IPS-15b (cell line): ENCODE measurements around the gene NOS1.
"Not testable (repeated sequence)": the region's sequence is repeated elsewhere in the genome, so short reads cannot be mapped to it uniquely, and the experiment has no call there.

ENCODE experiments used
- H3K27me3 ChIP-seq: one replicate; pipeline ENCODE4 v1.6.1; 2013; ENCODE audit warnings: low read length; ENCODE audit not compliant: control insufficient read depth, insufficient read depth
- H3K36me3 ChIP-seq: one replicate; pipeline ENCODE4 v1.6.1; 2013; ENCODE audit warnings: low read length; ENCODE audit not compliant: control insufficient read depth, insufficient read depth
- H3K4me1 ChIP-seq: one replicate; pipeline ENCODE4 v1.6.1; 2013; ENCODE audit warnings: mild to moderate bottlenecking, low read length; ENCODE audit not compliant: control insufficient read depth, insufficient read depth
- H3K4me3 ChIP-seq: one replicate; pipeline ENCODE4 v1.5.1; 2013; ENCODE audit warnings: low read depth, low read length
- H3K9ac ChIP-seq: one replicate; pipeline ENCODE4 v1.6.1; 2013; ENCODE audit warnings: low read depth, mild to moderate bottlenecking, low read length
- H3K9me3 ChIP-seq: one replicate; pipeline ENCODE4 v1.6.1; 2013; ENCODE audit warnings: mild to moderate bottlenecking, low read length; ENCODE audit not compliant: control insufficient read depth, insufficient read depth

Gene NOS1

GRCh38 chr12:117196334-117196733 is 165.1 kb downstream of the NOS1 start:
- H3K27me3 ChIP-seq, H3K9me3 ChIP-seq, H3K9ac ChIP-seq, H3K4me3 ChIP-seq, H3K36me3 ChIP-seq, H3K4me1 ChIP-seq: not testable (repeated sequence)

DNA sequence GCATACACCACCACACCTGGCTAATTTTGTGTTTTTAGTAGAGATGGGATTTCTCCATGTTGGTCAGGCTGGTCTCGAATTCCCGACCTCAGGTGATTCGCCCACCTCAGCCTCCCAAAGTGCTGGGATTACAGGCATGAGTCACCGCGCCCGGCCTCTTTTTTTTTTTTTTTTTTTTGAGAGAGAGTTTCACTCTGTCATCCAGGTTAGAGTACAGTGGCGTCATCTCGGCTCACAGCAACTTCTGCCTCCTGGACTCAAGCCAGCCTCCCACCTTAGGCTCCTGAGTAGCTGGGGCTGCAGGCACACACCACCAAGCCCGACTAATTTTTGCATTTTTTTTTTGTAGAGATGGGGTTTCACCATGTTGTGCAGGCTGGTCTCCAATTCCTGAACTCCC is 166.4 kb downstream of the NOS1 start:
- not testable (repeated sequence) for H3K27me3 ChIP-seq, H3K9ac ChIP-seq, H3K36me3 ChIP-seq, H3K4me1 ChIP-seq, H3K4me3 ChIP-seq, H3K9me3 ChIP-seq

DNA sequence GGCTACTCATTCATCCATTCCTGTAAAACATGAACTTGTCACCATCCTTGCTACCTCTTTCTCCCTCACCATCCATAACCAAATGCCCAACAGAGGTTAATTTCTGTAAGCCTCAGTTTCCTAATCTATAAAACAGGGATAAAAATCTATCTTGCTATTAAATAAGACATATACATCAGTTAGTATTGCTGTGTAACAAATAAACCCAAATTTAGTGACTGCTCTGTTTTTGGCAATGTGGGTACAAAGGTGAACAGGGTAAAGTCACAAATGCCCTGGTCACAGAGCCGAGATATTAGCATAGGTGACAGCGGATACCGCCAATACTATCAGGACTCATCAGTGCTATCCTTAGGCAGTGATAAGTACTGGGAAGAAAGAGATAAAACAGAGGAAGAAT is 167.5 kb downstream of the NOS1 start:
- H3K9me3 ChIP-seq = no peaks in the 10 kb centered on the region
- peaks cover 2% of the 10 kb centered on the region for H3K4me1 ChIP-seq
- H3K27me3 ChIP-seq = peaks cover 6% of the 10 kb centered on the region
- no peak overlapping the region for H3K4me3 ChIP-seq
- no peak overlapping the region for H3K9ac ChIP-seq
- H3K36me3 ChIP-seq = no peaks in the 10 kb centered on the region

GRCh38 chr12:117192581-117192980 is 168.8 kb downstream of the NOS1 start:
- H3K9ac ChIP-seq, H3K9me3 ChIP-seq: not testable (repeated sequence)

GRCh38 chr12:117192057-117192456 is 169.4 kb downstream of the NOS1 start:
- Histone ChIP-seq H3K4me3 (no peak overlapping the region), H3K4me1 (peaks cover 2% of the 10 kb centered on the region), H3K9me3 (no peaks in the 10 kb centered on the region), H3K9ac (no peak overlapping the region), H3K27me3 (peaks cover 6% of the 10 kb centered on the region), H3K36me3 (no peaks in the 10 kb centered on the region)

More at GRCh38 chr12:117192581-117192980, 168.8 kb downstream of the NOS1 start:
- not testable (repeated sequence) for H3K4me3 ChIP-seq, H3K4me1 ChIP-seq, H3K27me3 ChIP-seq, H3K36me3 ChIP-seq

GRCh38 chr12:117190210-117190781 is 171.1 kb downstream of the NOS1 start, which contains the start of gene FBXO21:
FBXO21 (minus strand) TSS chr12:117190470; CDS start chr12:117190456, 14 bp downstream.
- Histone ChIP-seq H3K27me3 (peaks cover 6% of the 10 kb centered on the region), H3K9ac (peak within 1 kb of the TSS; percentile 70), H3K9me3 (no peaks in the 10 kb centered on the region), H3K4me1 (peaks cover 2% of the 10 kb centered on the region), H3K36me3 (peaks cover 8% of the 10 kb centered on the region), H3K4me3 (peak within 1 kb of the TSS; percentile 93)

DNA sequence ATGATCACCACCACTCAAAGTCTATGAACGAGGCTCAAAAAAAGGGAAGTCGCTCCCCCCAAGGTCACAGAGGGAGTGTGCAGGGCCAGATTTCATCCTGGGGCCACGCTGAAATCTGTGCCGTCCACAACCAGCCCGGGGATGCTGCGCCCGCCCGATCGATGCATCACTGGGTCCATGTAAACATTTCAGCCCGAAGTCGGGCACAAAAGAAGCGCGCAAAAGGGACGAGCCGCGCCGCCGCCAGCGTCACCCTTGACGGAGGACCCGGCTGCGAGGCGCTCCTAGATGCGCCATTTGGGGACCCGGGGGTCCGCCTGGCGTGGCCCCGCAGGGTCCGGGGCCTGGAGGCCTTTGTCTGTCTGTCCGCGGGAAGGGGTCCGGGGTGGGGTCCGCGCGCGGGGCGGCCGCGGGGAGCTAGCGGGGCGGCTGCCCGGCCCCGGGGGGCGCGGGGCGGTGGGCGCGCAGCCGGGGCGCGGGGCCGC is 171.7 kb downstream of the NOS1 start:
- Histone ChIP-seq H3K4me3 (peak overlapping the region; percentile 93), H3K4me1 (peaks cover 2% of the 10 kb centered on the region), H3K27me3 (peaks cover 6% of the 10 kb centered on the region), H3K36me3 (peaks cover 13% of the 10 kb centered on the region), H3K9me3 (no peaks in the 10 kb centered on the region), H3K9ac (peak overlapping the region; percentile 70)

DNA sequence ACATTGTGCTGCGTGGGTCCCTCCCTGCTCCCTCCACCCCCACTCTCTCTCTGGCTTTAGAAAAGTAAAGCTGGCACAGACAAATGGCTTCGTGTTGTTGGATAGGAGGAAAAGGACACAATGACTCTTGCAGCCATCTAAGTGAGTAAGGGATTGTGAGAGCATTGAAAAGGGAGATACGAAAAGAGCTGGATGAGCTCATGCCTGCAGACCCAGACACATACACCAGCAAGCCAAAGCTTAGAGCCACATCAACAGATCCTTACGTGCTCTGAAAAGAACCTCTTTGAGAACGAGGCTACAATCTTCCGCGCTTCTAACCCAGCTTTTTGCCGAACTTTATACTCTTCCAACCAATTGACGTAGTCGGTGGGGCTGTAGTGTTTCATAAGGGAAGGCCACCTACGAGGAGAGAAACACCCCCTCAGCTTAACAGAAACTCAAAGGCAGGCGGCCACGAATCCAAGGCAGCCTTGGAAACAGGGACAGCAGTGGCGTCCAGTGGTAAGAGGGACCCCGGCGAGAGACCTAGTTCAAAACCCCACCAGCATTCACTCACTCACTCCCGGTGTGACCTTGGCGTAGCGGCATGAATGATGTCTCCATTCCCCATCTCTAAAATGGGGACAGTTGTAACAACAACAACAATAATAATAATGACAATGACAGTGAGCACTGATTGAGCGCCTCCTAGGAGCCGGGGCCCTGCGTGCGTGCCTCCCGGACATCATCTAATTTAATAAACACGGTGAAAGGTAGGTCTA is 172.3 kb downstream of the NOS1 start:
- Histone ChIP-seq H3K36me3 (peaks cover 16% of the 10 kb centered on the region), H3K4me1 (peaks cover 2% of the 10 kb centered on the region), H3K9me3 (no peaks in the 10 kb centered on the region), H3K4me3 (peak overlapping the region; percentile 93), H3K9ac (peak overlapping the region; percentile 56), H3K27me3 (peaks cover 6% of the 10 kb centered on the region)

GRCh38 chr12:117188121-117188665 is 173.2 kb downstream of the NOS1 start:
- H3K4me3 ChIP-seq = no peak overlapping the region
- H3K9me3 ChIP-seq = no peaks in the 10 kb centered on the region
- H3K9ac ChIP-seq = no peak overlapping the region
- H3K4me1 ChIP-seq = peaks cover 2% of the 10 kb centered on the region
- peaks cover 6% of the 10 kb centered on the region for H3K27me3 ChIP-seq
- peaks cover 17% of the 10 kb centered on the region for H3K36me3 ChIP-seq

- H3K9me3 ChIP-seq = no peaks in the 10 kb centered on the region
- peaks cover 2% of the 10 kb centered on the region for H3K4me1 ChIP-seq
- no peak overlapping the region for H3K9ac ChIP-seq
- H3K27me3 ChIP-seq = peaks cover 6% of the 10 kb centered on the region
- H3K4me3 ChIP-seq = no peak overlapping the region
- H3K36me3 ChIP-seq = peaks cover 17% of the 10 kb centered on the region
These were observed 174.0 kb downstream of the NOS1 start for GRCh38 chr12:117187421-117187820.

DNA sequence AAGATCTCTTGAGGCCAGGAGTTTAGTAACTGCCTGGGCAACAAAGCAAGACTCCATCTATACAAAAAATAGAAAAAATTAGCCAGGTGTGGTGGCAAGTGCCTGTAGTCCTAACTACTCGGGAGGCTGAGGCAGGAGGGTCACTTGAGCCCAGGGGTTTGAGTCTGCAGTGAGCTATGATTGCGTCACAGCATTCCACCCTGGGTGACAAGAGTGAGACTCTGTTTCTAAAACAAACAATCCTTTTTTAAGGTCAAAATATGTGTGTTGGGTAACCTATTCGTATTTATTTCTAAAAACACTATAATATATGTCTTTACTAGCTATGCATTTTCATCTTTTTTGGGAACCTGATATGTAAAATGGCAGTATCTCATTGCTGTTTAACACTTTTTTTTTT is 178.6 kb downstream of the NOS1 start:
- peaks cover 24% of the 10 kb centered on the region for H3K36me3 ChIP-seq
- no peaks in the 10 kb centered on the region for H3K4me1 ChIP-seq

GRCh38 chr12:117181468-117181843 is 180.0 kb downstream of the NOS1 start:
- peaks cover 27% of the 10 kb centered on the region for H3K36me3 ChIP-seq
- not testable (repeated sequence) for H3K4me3 ChIP-seq, H3K9me3 ChIP-seq, H3K4me1 ChIP-seq, H3K27me3 ChIP-seq, H3K9ac ChIP-seq

More for the DNA sequence above, 178.6 kb downstream of the NOS1 start:
- Histone ChIP-seq H3K9ac (no peak overlapping the region), H3K27me3 (no peaks in the 10 kb centered on the region), H3K4me3 (no peak overlapping the region), H3K9me3 (no peaks in the 10 kb centered on the region)
